K562 (cell line): ENCODE results near the gene NPAS3. TPM values are rescaled to one million over a fixed set of nuclear protein-coding genes. Genes with fewer than 3 reads are reported as not detected.

Source experiments
- ATAC-seq: fragments of 200-7000 bp; cut with Tn5 transposase; 3 replicates; pipeline ENCODE4 v1.9.1; 2020; ENCODE audit warnings: moderate library complexity
- BruUV-seq: library from RNA; stranded (reverse); fragments of 400-500 nt; replicated peaks from 2 replicates; lab custom pipeline; 2021; lab: Mats Ljungman, UMichigan
- CTCF ChIA-PET: fragments of 300-600 bp; formaldehyde crosslinking; extraction: SDS; loops from one replicate; lab custom pipeline; 2021; ENCODE audit warnings: low intra/inter-chr PET ratio; lab: Yijun Ruan, JAX
- POLR2A ChIA-PET: fragments of 300-600, 350-650 bp; sonication (Branson Sonifier 250); formaldehyde crosslinking; extraction: SDS; loops from one replicate; lab custom pipeline; 2021; ENCODE audit warnings: antibody characterized with exemption, inconsistent platforms; lab: Yijun Ruan, JAX
- DNase-seq, 4 experiments: peaks; one replicate each; pipeline versions ENCODE4 v3.0.0 to v3.0.0-alpha.2; 2011 to 2018; ENCODE audit warnings: low spot score in 3 of 4, mixed read lengths in 3 of 4; ENCODE audit errors: extremely low read depth in 1 of 4
- FAIRE-seq: peaks from 2 replicates; lab custom pipeline; 2011; peaks lifted over from hg19 to GRCh38; lab: Jason Lieb, UNC
- H2AFZ ChIP-seq: 2 replicates; pipeline ENCODE4 v1.6.0; 2011; ENCODE audit warnings: low read depth, low read length, control low read depth, inconsistent platforms
- H3K27ac ChIP-seq: fragments of 200-600 bp; 3 replicates; pipeline ENCODE4 v1.8.0; 2011; ENCODE audit warnings: low read depth, mild to moderate bottlenecking, control low read depth, inconsistent platforms, low read length, moderate library complexity, mixed read lengths; ENCODE audit errors: extremely low read depth
- H3K27me3 ChIP-seq, 2 experiments: fragments of 300-600 bp in 1 of 2; 2 replicates in 1 of 2; 3 replicates in 1 of 2; pipeline versions ENCODE4 v1.6.0 to v1.8.0; 2011; ENCODE audit warnings: inconsistent platforms in 2 of 2, low read length in 2 of 2, mild to moderate bottlenecking in 1 of 2, mixed read lengths in 1 of 2, moderate library complexity in 1 of 2; ENCODE audit not compliant: control insufficient read depth in 2 of 2, insufficient read depth in 2 of 2
- H3K36me3 ChIP-seq: fragments of 300-600 bp; 3 replicates; pipeline ENCODE4 v1.8.0; 2011; ENCODE audit warnings: mild to moderate bottlenecking, low read length, inconsistent platforms; ENCODE audit not compliant: control insufficient read depth, insufficient read depth
- H3K4me1 ChIP-seq, 2 experiments: fragments of 200-600 bp in 1 of 2; replicated peaks in 1 of 2; 2 replicates in 1 of 2; 3 replicates in 1 of 2; pipeline versions ENCODE4 v1.5.1 to v1.8.0; 2011; ENCODE audit warnings: inconsistent platforms in 2 of 2, low read length in 2 of 2, mild to moderate bottlenecking in 1 of 2, mixed read lengths in 1 of 2, moderate library complexity in 1 of 2; ENCODE audit not compliant: control insufficient read depth in 2 of 2, insufficient read depth in 2 of 2
- H3K4me2 ChIP-seq: 2 replicates; pipeline ENCODE4 v1.6.1; 2011; ENCODE audit warnings: low read length, control low read depth, inconsistent platforms, mixed read lengths; ENCODE audit not compliant: insufficient read depth
- H3K4me3 ChIP-seq: fragments of 200-600 bp; sonication (generic), shearing (Covaris generic); 2 replicates; pipeline ENCODE4 v1.5.1; 2016; ENCODE audit warnings: control low read depth, inconsistent platforms
- H3K79me2 ChIP-seq: fragments of 200-600 bp; 3 replicates; pipeline ENCODE4 v1.8.0; 2011; ENCODE audit warnings: low read length, inconsistent platforms; ENCODE audit not compliant: control insufficient read depth, insufficient read depth
- H3K9ac ChIP-seq, 2 experiments: 2 replicates each; pipeline versions ENCODE4 v1.6.0 to v1.6.1; 2011; ENCODE audit warnings: low read depth in 2 of 2, low read length in 2 of 2, control low read depth in 1 of 2, inconsistent platforms in 1 of 2, mild to moderate bottlenecking in 1 of 2, mixed read lengths in 1 of 2; ENCODE audit not compliant: insufficient read depth in 1 of 2
- H3K9me1 ChIP-seq: one replicate; pipeline ENCODE4 v1.6.0; 2011; ENCODE audit warnings: inconsistent platforms, mild to moderate bottlenecking, low read length, moderate library complexity; ENCODE audit not compliant: control insufficient read depth, insufficient read depth
- H3K9me3 ChIP-seq: replicated peaks from 2 replicates; pipeline ENCODE4 v1.5.1; 2011; ENCODE audit warnings: low read depth, low read length, inconsistent platforms; ENCODE audit not compliant: control insufficient read depth, insufficient read depth
- H4K20me1 ChIP-seq: replicated peaks from 2 replicates; pipeline ENCODE4 v1.6.1; 2011; ENCODE audit warnings: low read length, inconsistent platforms, mixed read lengths; ENCODE audit not compliant: control insufficient read depth, insufficient read depth
- ATF7 ChIP-seq: fragments of 450-650 bp; IDR thresholded peaks from 2 replicates; pipeline ENCODE4 v1.7.1; 2014; ENCODE audit warnings: mild to moderate bottlenecking, moderate library complexity
- GATAD2B ChIP-seq: fragments of 450-650 bp; IDR thresholded peaks from 2 replicates; pipeline ENCODE4 v1.6.1; 2017; ENCODE audit warnings: mild to moderate bottlenecking, borderline replicate concordance
- ILK ChIP-seq: fragments of 450-650 bp; IDR thresholded peaks from 2 replicates; pipeline ENCODE4 v1.6.1; 2016; ENCODE audit warnings: missing genetic modification characterization, low read depth, mild to moderate bottlenecking, missing compliant biosample characterization, moderate library complexity, borderline replicate concordance
- JUND ChIP-seq, 2 experiments: IDR thresholded peaks; 2 replicates in 1 of 2; 3 replicates in 1 of 2; pipeline ENCODE4 v1.6.1; 2011; ENCODE audit warnings: borderline replicate concordance in 2 of 2, low read depth in 2 of 2, low read length in 2 of 2, improper control_type of control experiment in 1 of 2, missing biosample characterization in 1 of 2, missing genetic modification characterization in 1 of 2, missing genetic modification reagents in 1 of 2
- NELFE ChIP-seq: IDR thresholded peaks from 2 replicates; pipeline ENCODE4 v1.6.1; 2011; ENCODE audit warnings: mild to moderate bottlenecking; ENCODE audit not compliant: insufficient read depth, insufficient read length
- NEUROD1 ChIP-seq: fragments of 150-350 bp; IDR thresholded peaks from 2 replicates; pipeline ENCODE4 v1.6.1; 2014; ENCODE audit warnings: borderline replicate concordance, low read length, low read depth; ENCODE audit not compliant: partially characterized antibody
- NR2F6 ChIP-seq: fragments of 450-650 bp; formaldehyde crosslinking; IDR thresholded peaks from 2 replicates; pipeline ENCODE4 v1.4.0; 2020; ENCODE audit warnings: mild to moderate bottlenecking
- PHF20 ChIP-seq: fragments of 450-650 bp; IDR thresholded peaks from 2 replicates; pipeline ENCODE4 v1.6.1; 2018; ENCODE audit not compliant: partially characterized antibody
- PHF21A ChIP-seq: fragments of 450-650 bp; IDR thresholded peaks from 2 replicates; pipeline ENCODE4 v1.6.1; 2017; ENCODE audit warnings: low read depth, borderline replicate concordance
- RBM17 ChIP-seq: fragments of 200-400 bp; formaldehyde crosslinking; IDR thresholded peaks from 2 replicates; pipeline ENCODE4 v1.6.1; 2017; ENCODE audit warnings: low read depth, mild to moderate bottlenecking, low read length, borderline replicate concordance
- SOX6 ChIP-seq: fragments of 450-650 bp; IDR thresholded peaks from 2 replicates; pipeline ENCODE4 v1.6.1; 2014; ENCODE audit warnings: mild to moderate bottlenecking
- SRSF9 ChIP-seq: fragments of 200-400 bp; formaldehyde crosslinking; IDR thresholded peaks from 2 replicates; pipeline ENCODE4 v1.6.1; 2017; ENCODE audit warnings: low read depth, low read length, borderline replicate concordance
- TFE3 ChIP-seq: fragments of 450-650 bp; formaldehyde crosslinking; IDR thresholded peaks from 2 replicates; pipeline ENCODE4 v1.4.0; 2020; ENCODE audit warnings: mild to moderate bottlenecking, mixed read lengths
- XRCC5 ChIP-seq: fragments of 200-400 bp; formaldehyde crosslinking; IDR thresholded peaks from 2 replicates; pipeline ENCODE4 v1.6.1; 2017; ENCODE audit warnings: low read depth, mild to moderate bottlenecking, low read length
- ZBTB17 ChIP-seq: fragments of 450-650 bp; formaldehyde crosslinking; IDR thresholded peaks from 2 replicates; pipeline ENCODE4 v1.4.0; 2020; ENCODE audit warnings: mild to moderate bottlenecking
- ZNF282 ChIP-seq: sonication (generic); formaldehyde crosslinking; IDR thresholded peaks from 2 replicates; pipeline ENCODE4 v1.8.1; 2023; ENCODE audit warnings: missing genetic modification reagents
- ZNF311 ChIP-seq: fragments of 250-450 bp; sonication (Bioruptor Pico); IDR thresholded peaks from 2 replicates; pipeline ENCODE4 v1.4.0; 2020; ENCODE audit warnings: mild to moderate bottlenecking, moderate library complexity
- whole genome bisulfite sequencing: fragments of 100-300 bp; shearing (Covaris generic); methylation state at CpG from one replicate; pipeline ENCODE4 v1.1.6; 2016; ENCODE audit warnings: low coverage, mixed read lengths; ENCODE audit not compliant: insufficient coverage; ENCODE audit errors: missing lambda C conversion rate; 5-methylcytosine and 5-hydroxymethylcytosine counted together
- in situ Hi-C: fragments of 300-500 bp; cut with MboI; formaldehyde crosslinking; loops from 4 replicates; pipeline ENCODE4 v1.15.0; 2018; ENCODE audit warnings: inconsistent platforms, mixed read lengths
- intact Hi-C: fragments of 100-400 bp; cut with micrococcal nuclease; formaldehyde crosslinking; loops from 2 replicates; pipeline ENCODE4 v1.14.2; 2022
- polyA plus RNA-seq, 8 experiments: library from polyadenylated mRNA; depleted of rRNA in 4 of 8; stranded (reverse) in 5 of 8; unstranded in 3 of 8; fragments of >200 nt; fragmentation: Nextera tagmentation in 2 of 8; fragmentation: Illumina TruSeq in 1 of 8; extraction: Ambion mirVana in 2 of 8; extraction: Trizol in 1 of 8; gene quantifications; 2 replicates each; pipeline versions ENCODE4 v1.2.1 to v1.2.3, GENCODE V29; 2011 to 2014; ENCODE audit warnings: inconsistent platforms in 1 of 8, missing spikeins in 1 of 8
- total RNA-seq, 7 experiments: library from RNA; depleted of rRNA in 6 of 7; stranded (reverse); fragments of >200 nt in 6 of 7; fragmentation: Illumina TruSeq in 2 of 7; extraction: Trizol in 2 of 7; gene quantifications; 2 replicates each; pipeline versions ENCODE4 v1.2.1 to v1.2.3, GENCODE V29; 2011 to 2021; ENCODE audit warnings: low replicate concordance in 1 of 7
- TF ChIP-seq, protein P1 (sequence below): fragments of 250-450 bp; sonication (Bioruptor Pico); IDR thresholded peaks from 2 replicates; pipeline ENCODE4 v1.4.0; 2020; ENCODE audit warnings: mild to moderate bottlenecking, moderate library complexity

NPAS3 gene
- total and polyA plus RNA-seq, 9 of the 15 experiments (the other 6 are each of a cell fraction or from before 2014, with no cell fraction given): 0.04 TPM; not detected in 8

DNA sequence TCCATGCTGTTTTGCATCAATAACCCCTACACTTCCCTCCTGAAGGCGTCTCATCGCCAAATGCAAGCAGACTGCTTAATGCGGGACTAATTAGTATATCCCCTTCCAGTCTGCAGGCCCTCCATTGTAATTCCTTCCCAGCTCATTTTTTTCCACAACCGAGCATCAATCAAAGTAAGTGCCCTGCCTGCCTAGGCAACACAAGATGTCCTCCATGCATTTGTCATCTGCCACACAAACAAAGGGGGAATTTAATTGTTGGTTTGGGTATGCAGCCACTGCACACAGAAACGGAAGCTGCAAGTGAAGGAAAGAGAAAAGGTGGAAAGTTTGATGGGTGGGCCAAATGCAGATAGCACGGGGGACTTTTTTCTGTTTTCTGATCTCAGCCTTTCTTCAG lies 844.2 kb downstream of the NPAS3 start:
- TF ChIP-seq ZBTB17 (CRISPR knock-in tag): no peak
- no peak for TF ChIP-seq XRCC5
- no peak for TF ChIP-seq PHF20
- no peak for TF ChIP-seq PHF21A
- no peak for TF ChIP-seq ATF7
- no peak for TF ChIP-seq ILK (tag)
- TF ChIP-seq NEUROD1: no peak
- TF ChIP-seq ZNF311: no peak
- TF ChIP-seq GATAD2B: no peak
- TF ChIP-seq ZNF282 (CRISPR knock-in tag): no peak
- TF ChIP-seq SOX6: no peak
- no peak for TF ChIP-seq NELFE
- no peak for TF ChIP-seq JUND (IDR thresholded peaks at IDR 0.05; ENCODE audit: borderline replicate concordance, low read depth, low read length)
- TF ChIP-seq JUND (tag; IDR thresholded peaks at IDR 0.05; ENCODE audit: borderline replicate concordance, low read depth, low read length): no peak
- TF ChIP-seq SRSF9: no peak
- no peak for TF ChIP-seq RBM17
- no peak for TF ChIP-seq NR2F6 (CRISPR knock-in tag)
- no peak for TF ChIP-seq TFE3 (CRISPR knock-in tag)
- TF ChIP-seq, protein P1, sequence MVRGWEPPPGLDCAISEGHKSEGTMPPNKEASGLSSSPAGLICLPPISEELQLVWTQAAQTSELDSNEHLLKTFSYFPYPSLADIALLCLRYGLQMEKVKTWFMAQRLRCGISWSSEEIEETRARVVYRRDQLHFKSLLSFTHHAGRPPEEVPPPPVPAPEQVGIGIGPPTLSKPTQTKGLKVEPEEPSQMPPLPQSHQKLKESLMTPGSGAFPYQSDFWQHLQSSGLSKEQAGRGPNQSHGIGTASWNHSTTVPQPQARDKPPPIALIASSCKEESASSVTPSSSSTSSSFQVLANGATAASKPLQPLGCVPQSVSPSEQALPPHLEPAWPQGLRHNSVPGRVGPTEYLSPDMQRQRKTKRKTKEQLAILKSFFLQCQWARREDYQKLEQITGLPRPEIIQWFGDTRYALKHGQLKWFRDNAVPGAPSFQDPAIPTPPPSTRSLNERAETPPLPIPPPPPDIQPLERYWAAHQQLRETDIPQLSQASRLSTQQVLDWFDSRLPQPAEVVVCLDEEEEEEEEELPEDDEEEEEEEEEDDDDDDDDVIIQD (CRISPR knock-in tag): no peak
- TF ChIP-seq, all 486 proteins: peak for 0
- FAIRE-seq (no peak), DNase-seq (no peak), ATAC-seq (no peak)
- H3K9me3 ChIP-seq: no peaks in the 10 kb centered on the region
- no TSS peak for BruUV-seq
- H3K4me1 ChIP-seq: no peaks in the 10 kb centered on the region; a peak in 1 of 5 replicates
- intact Hi-C loops (no loop called here), in situ Hi-C loops (loop anchor here (25.0 kb wide), 1 partner anchor 1196 kb away; no protein-coding TSS in a partner anchor)
- H3K9me1 ChIP-seq: no peaks in the 10 kb centered on the region
- H3K27ac ChIP-seq: no peak overlapping the region
- CTCF ChIA-PET: no interaction called here
- H2AFZ ChIP-seq: no peak overlapping the region
- no peak overlapping the region for H3K9ac ChIP-seq
- H3K27me3 ChIP-seq: peaks cover 0 to 5% of the 10 kb centered on the region in 2 experiments; a peak in 4 of 5 replicates
- no peak overlapping the region for H3K4me3 ChIP-seq
- no peaks in the 10 kb centered on the region for H3K36me3 ChIP-seq
- POLR2A ChIA-PET: interaction anchor here (0.6 kb wide), 1 partner anchor 17 kb away, joined by 3 read pairs; no protein-coding TSS in a partner anchor
- WGBS: 14% methylated on average over 6 of the region's 6 CpGs
- no peaks in the 10 kb centered on the region for H3K79me2 ChIP-seq
- H4K20me1 ChIP-seq: no peaks in the 10 kb centered on the region
- no peak overlapping the region for H3K4me2 ChIP-seq
